ENCODE measurements around the gene ME3. TPM values are rescaled to one million over a fixed set of nuclear protein-coding genes. Genes with fewer than 3 reads are reported as not detected.

ME3 gene
- total RNA-seq, 1 donor from 2014 or later, result 10.3 TPM

GRCh38 chr11:86486261-86487030, 186.0 kb downstream of the ME3 start:
- no peak for DNase-seq (ENCODE audit: low read depth)
- H3K36me3 ChIP-seq (ENCODE audit: control insufficient read depth, insufficient read depth, low read length), result no peaks in the 10 kb centered on the region
- no peak for TF ChIP-seq CTCF (IDR thresholded peaks at IDR 0.05; ENCODE audit: insufficient read depth, low read length, severe bottlenecking)

GRCh38 chr11:86484795-86485166, 187.6 kb downstream of the ME3 start:
- no peak for FAIRE-seq

More at GRCh38 chr11:86486261-86487030, 186.0 kb downstream of the ME3 start:
- FAIRE-seq, result no peak
- Histone ChIP-seq H3K4me3 (ENCODE audit: low read depth, low read length) (no peak overlapping the region), H3K27me3 (ENCODE audit: control insufficient read depth, insufficient read depth, low read length) (no peaks in the 10 kb centered on the region)

GRCh38 chr11:86483940-86484794, 188.2 kb downstream of the ME3 start:
- FAIRE-seq (no peak), DNase-seq (ENCODE audit: low read depth) (peak; percentile 59)
- Histone ChIP-seq H3K27me3 (ENCODE audit: control insufficient read depth, insufficient read depth, low read length) (no peaks in the 10 kb centered on the region), H3K4me3 (ENCODE audit: low read depth, low read length) (no peak overlapping the region), H3K36me3 (ENCODE audit: control insufficient read depth, insufficient read depth, low read length) (no peaks in the 10 kb centered on the region)
- TF ChIP-seq CTCF (IDR thresholded peaks at IDR 0.05; ENCODE audit: insufficient read depth, low read length, severe bottlenecking), result no peak

More at GRCh38 chr11:86484795-86485166, 187.6 kb downstream of the ME3 start:
- no peak for DNase-seq (ENCODE audit: low read depth)
- no peaks in the 10 kb centered on the region for H3K36me3 ChIP-seq (ENCODE audit: control insufficient read depth, insufficient read depth, low read length)
- H3K27me3 ChIP-seq (ENCODE audit: control insufficient read depth, insufficient read depth, low read length), result no peaks in the 10 kb centered on the region
- no peak overlapping the region for H3K4me3 ChIP-seq (ENCODE audit: low read depth, low read length)
- no peak for TF ChIP-seq CTCF (IDR thresholded peaks at IDR 0.05; ENCODE audit: insufficient read depth, low read length, severe bottlenecking)

GRCh38 chr11:86483610-86483939, 188.8 kb downstream of the ME3 start:
- no peak overlapping the region for H3K4me3 ChIP-seq (ENCODE audit: low read depth, low read length)
- DNase-seq (ENCODE audit: low read depth) (no peak), FAIRE-seq (no peak)
- no peaks in the 10 kb centered on the region for H3K36me3 ChIP-seq (ENCODE audit: control insufficient read depth, insufficient read depth, low read length)
- H3K27me3 ChIP-seq (ENCODE audit: control insufficient read depth, insufficient read depth, low read length), result no peaks in the 10 kb centered on the region
- no peak for TF ChIP-seq CTCF (IDR thresholded peaks at IDR 0.05; ENCODE audit: insufficient read depth, low read length, severe bottlenecking)

- Histone ChIP-seq H3K4me3 (ENCODE audit: low read depth, low read length) (no peak overlapping the region), H3K27me3 (ENCODE audit: control insufficient read depth, insufficient read depth, low read length) (no peaks in the 10 kb centered on the region), H3K36me3 (ENCODE audit: control insufficient read depth, insufficient read depth, low read length) (no peaks in the 10 kb centered on the region)
- DNase-seq (ENCODE audit: low read depth) (no peak), FAIRE-seq (no peak)
- TF ChIP-seq CTCF (IDR thresholded peaks at IDR 0.05; ENCODE audit: insufficient read depth, low read length, severe bottlenecking), result no peak
Observed at GRCh38 chr11:86482692-86483091, 189.7 kb downstream of the ME3 start.

Data from bronchial epithelial cell (primary cell).